H1 (cell line): ENCODE measurements around the gene CAPZB. TPM values are rescaled to one million over a fixed set of nuclear protein-coding genes. Genes with fewer than 3 reads are reported as not detected.

Experiments used
- CTCF ChIA-PET: fragments of 300-600 bp; sonication (Branson Sonifier 250); formaldehyde crosslinking; loops from one replicate; lab custom pipeline; 2021; ENCODE audit not compliant: partially characterized antibody; lab: Charles Lee
- POLR2A ChIA-PET: fragments of 300-600 bp; sonication (Branson Sonifier 250); formaldehyde crosslinking; loops from one replicate; lab custom pipeline; 2021; ENCODE audit warnings: inconsistent platforms; ENCODE audit not compliant: partially characterized antibody; lab: Charles Lee
- DNase-seq, 2 experiments: peaks; one replicate each; pipeline versions ENCODE4 v3.0.0 to v3.0.0-alpha.2; 2010 to 2022; ENCODE audit warnings: low spot score in 2 of 2, low read depth in 1 of 2, mixed read lengths in 1 of 2
- FAIRE-seq: peaks from 2 replicates; lab custom pipeline; 2011; peaks lifted over from hg19 to GRCh38; lab: Jason Lieb, UNC
- H2AFZ ChIP-seq: 2 replicates; pipeline ENCODE4 v1.8.1; 2012; ENCODE audit warnings: low read length, inconsistent platforms
- H2AK5ac ChIP-seq: 2 replicates; pipeline ENCODE4 v1.6.1; 2013; ENCODE audit warnings: low read depth, low read length
- H2BK120ac ChIP-seq: replicated peaks from 2 replicates; pipeline ENCODE3; 2013; ENCODE audit warnings: low read depth, low read length, inconsistent platforms
- H2BK12ac ChIP-seq: 2 replicates; pipeline ENCODE4 v1.6.1; 2013; ENCODE audit warnings: low read depth, low read length
- H2BK15ac ChIP-seq: 2 replicates; pipeline ENCODE4 v1.6.1; 2013; ENCODE audit warnings: low read length
- H2BK20ac ChIP-seq: 2 replicates; pipeline ENCODE4 v1.6.1; 2013; ENCODE audit warnings: low read length
- H2BK5ac ChIP-seq: 2 replicates; pipeline ENCODE4 v1.6.1; 2013; ENCODE audit warnings: low read depth, low read length
- H3K14ac ChIP-seq: 2 replicates; pipeline ENCODE4 v1.6.1; 2013; ENCODE audit warnings: inconsistent platforms; ENCODE audit not compliant: insufficient read length
- H3K18ac ChIP-seq: 2 replicates; pipeline ENCODE4 v1.6.1; 2013; ENCODE audit warnings: low read length; ENCODE audit errors: extremely low read depth
- H3K23ac ChIP-seq: 2 replicates; pipeline ENCODE4 v1.6.1; 2013; ENCODE audit warnings: inconsistent platforms; ENCODE audit not compliant: insufficient read length
- H3K23me2 ChIP-seq: 2 replicates; pipeline ENCODE4 v1.6.1; 2013; ENCODE audit warnings: low read depth, low read length
- H3K27ac ChIP-seq: 2 replicates; pipeline ENCODE4 v1.6.1; 2011; ENCODE audit warnings: low read depth, low read length, inconsistent platforms
- H3K27me3 ChIP-seq, 4 experiments: replicated peaks in 1 of 4; 1 replicate in 1 of 4; 2 replicates in 3 of 4; pipeline versions ENCODE4 v1.6.1 to v1.8.1; 2011 to 2013; ENCODE audit warnings: low read length in 3 of 4, mild to moderate bottlenecking in 3 of 4, inconsistent platforms in 2 of 4, mixed read lengths in 2 of 4, moderate library complexity in 1 of 4; ENCODE audit not compliant: control insufficient read depth in 3 of 4, insufficient read depth in 3 of 4; ENCODE audit errors: extremely low read depth in 1 of 4
- H3K36me3 ChIP-seq, 4 experiments: 2 replicates each; pipeline versions ENCODE4 v1.6.1 to v1.8.1; 2011 to 2013; ENCODE audit warnings: mild to moderate bottlenecking in 4 of 4, low read length in 3 of 4, moderate library complexity in 2 of 4, control low read depth in 1 of 4, inconsistent platforms in 1 of 4; ENCODE audit not compliant: insufficient read depth in 4 of 4, control insufficient read depth in 2 of 4
- H3K4ac ChIP-seq: replicated peaks from 2 replicates; pipeline ENCODE3; 2013; ENCODE audit warnings: low read length, low read depth, mixed read lengths, inconsistent platforms; ENCODE audit not compliant: insufficient read length
- H3K4me1 ChIP-seq, 4 experiments: replicated peaks in 1 of 4; 1 replicate in 1 of 4; 2 replicates in 3 of 4; pipeline versions ENCODE4 v1.6.1 to v1.8.1; 2011 to 2013; ENCODE audit warnings: low read length in 3 of 4, inconsistent platforms in 2 of 4, mixed read lengths in 1 of 4; ENCODE audit not compliant: insufficient read depth in 4 of 4, control insufficient read depth in 3 of 4
- H3K4me2 ChIP-seq, 2 experiments: 2 replicates each; pipeline versions ENCODE4 v1.6.1 to v1.8.1; 2011 to 2013; ENCODE audit warnings: low read depth in 2 of 2, low read length in 2 of 2, control low read depth in 1 of 2, inconsistent platforms in 1 of 2, mild to moderate bottlenecking in 1 of 2; ENCODE audit not compliant: insufficient read depth in 1 of 2
- H3K4me3 ChIP-seq, 4 experiments: fragments of 200-600, 300-600 bp in 1 of 4; sonication (generic), shearing (Covaris generic), sonication (Bioruptor Twin) in 1 of 4; 2 replicates each; pipeline versions ENCODE4 v1.5.1 to v1.8.1; 2011 to 2016; ENCODE audit warnings: low read length in 4 of 4, low read depth in 3 of 4, control low read depth in 2 of 4, inconsistent platforms in 2 of 4, mild to moderate bottlenecking in 2 of 4, mixed read lengths in 1 of 4, moderate library complexity in 1 of 4; ENCODE audit not compliant: insufficient read depth in 2 of 4; ENCODE audit errors: extremely low read depth in 1 of 4
- H3K56ac ChIP-seq: replicated peaks from 2 replicates; pipeline ENCODE3; 2013; ENCODE audit warnings: low read depth, mild to moderate bottlenecking, mixed read lengths, low read length, inconsistent platforms; ENCODE audit not compliant: insufficient read length
- H3K79me1 ChIP-seq: 2 replicates; pipeline ENCODE4 v1.6.1; 2013; ENCODE audit warnings: low read depth, low read length, control low read depth
- H3K79me2 ChIP-seq, 2 experiments: 2 replicates each; pipeline versions ENCODE4 v1.6.1 to v1.8.1; 2012 to 2013; ENCODE audit warnings: low read length in 2 of 2, mild to moderate bottlenecking in 2 of 2, inconsistent platforms in 1 of 2; ENCODE audit not compliant: insufficient read depth in 2 of 2, control insufficient read depth in 1 of 2
- H3K9ac ChIP-seq, 4 experiments: replicated peaks in 1 of 4; 1 replicate in 1 of 4; 2 replicates in 3 of 4; pipeline versions ENCODE4 v1.6.1 to v1.8.1; 2011 to 2013; ENCODE audit warnings: low read depth in 3 of 4, low read length in 3 of 4, control low read depth in 2 of 4, mild to moderate bottlenecking in 2 of 4, moderate library complexity in 2 of 4, inconsistent platforms in 1 of 4; ENCODE audit errors: extremely low read depth in 1 of 4
- H3K9me3 ChIP-seq, 2 experiments: 2 replicates each; pipeline versions ENCODE4 v1.6.1 to v1.8.1; 2012 to 2013; ENCODE audit warnings: mild to moderate bottlenecking in 2 of 2, moderate library complexity in 2 of 2, control low read depth in 1 of 2, inconsistent platforms in 1 of 2, low read depth in 1 of 2, low read length in 1 of 2, mixed read lengths in 1 of 2; ENCODE audit not compliant: insufficient read depth in 2 of 2
- H4K20me1 ChIP-seq, 2 experiments: replicated peaks in 1 of 2; 2 replicates each; pipeline versions ENCODE3 to v1.8.1; 2011 to 2013; ENCODE audit warnings: inconsistent platforms in 2 of 2, low read length in 2 of 2, mild to moderate bottlenecking in 1 of 2; ENCODE audit not compliant: insufficient read depth in 2 of 2, control insufficient read depth in 1 of 2
- H4K5ac ChIP-seq: 2 replicates; pipeline ENCODE4 v1.6.1; 2013; ENCODE audit warnings: low read length, low read depth, mixed read lengths, inconsistent platforms; ENCODE audit not compliant: insufficient read length
- H4K8ac ChIP-seq: 2 replicates; pipeline ENCODE4 v1.8.0; 2013; ENCODE audit warnings: mild to moderate bottlenecking, moderate library complexity, low read length, inconsistent platforms; ENCODE audit not compliant: insufficient read depth; ENCODE audit errors: extremely low read depth
- H4K91ac ChIP-seq: replicated peaks from 2 replicates; pipeline ENCODE3; 2013; ENCODE audit warnings: low read length, mixed read lengths, inconsistent platforms; ENCODE audit not compliant: insufficient read length
- BACH1 ChIP-seq: IDR thresholded peaks from 2 replicates; pipeline ENCODE4 v1.6.1; 2012; ENCODE audit warnings: low read length, improper control_type of control experiment
- CTCF ChIP-seq, 3 experiments: IDR thresholded peaks; 1 replicate in 2 of 3; 2 replicates in 1 of 3; pipeline versions ENCODE4 v1.5.1 to v1.6.1; 2011; ENCODE audit warnings: low read length in 3 of 3, mild to moderate bottlenecking in 3 of 3, inconsistent platforms in 2 of 3, low read depth in 1 of 3, moderate library complexity in 1 of 3; ENCODE audit not compliant: insufficient read depth in 1 of 3; ENCODE audit errors: control extremely low read depth in 1 of 3
- HDAC2 ChIP-seq, 2 experiments: fragments of 300-600 bp in 1 of 2; sonication (generic) in 1 of 2; IDR thresholded peaks; 2 replicates each; pipeline ENCODE4 v1.6.1; 2011 to 2012; ENCODE audit warnings: low read depth in 2 of 2, low read length in 2 of 2, mild to moderate bottlenecking in 2 of 2, moderate library complexity in 2 of 2, borderline replicate concordance in 1 of 2, inconsistent platforms in 1 of 2
- WGBS, 2 experiments: shearing (Covaris generic) in 1 of 2; methylation state at CpG; one replicate each; pipeline versions ENCODE4 v1.1.6 to v1.1.7; 2013 to 2015; ENCODE audit warnings: low lambda C conversion rate in 2 of 2, mixed read lengths in 2 of 2, inconsistent platforms in 1 of 2, low coverage in 1 of 2, missing lambda C conversion rate in 1 of 2; ENCODE audit not compliant: insufficient replicate concordance in 2 of 2, insufficient coverage in 1 of 2, insufficient read length in 1 of 2; ENCODE audit errors: extremely low coverage in 1 of 2, missing lambda C conversion rate in 1 of 2; 5-methylcytosine and 5-hydroxymethylcytosine counted together
- polyA plus RNA-seq, 7 experiments: library from polyadenylated mRNA; depleted of rRNA in 3 of 7; stranded (reverse) in 5 of 7; unstranded in 2 of 7; fragments of >200 nt in 5 of 7; fragments of 200-250 nt in 2 of 7; gene quantifications; 1 replicate in 5 of 7; 2 replicates in 1 of 7; 4 replicates in 1 of 7; pipeline versions ENCODE4 v1.2.1 to v1.2.3, GENCODE V29; 2011 to 2013; ENCODE audit warnings: missing spikeins in 2 of 7, mixed read lengths in 2 of 7
- total RNA-seq: library from RNA; stranded (reverse); fragmentation: NEBNext Ultra II Directional; extraction: Animal tissue kit (Norgen Biotek cat#: 25700); gene quantifications from 2 replicates; pipeline ENCODE4 v1.2.1, GENCODE V29; 2021

CAPZB gene
- total and polyA plus RNA-seq, 2 of the 8 experiments (the other 6 are each of a cell fraction or from before 2014, with no cell fraction given): 162 to 371 TPM

DNA sequence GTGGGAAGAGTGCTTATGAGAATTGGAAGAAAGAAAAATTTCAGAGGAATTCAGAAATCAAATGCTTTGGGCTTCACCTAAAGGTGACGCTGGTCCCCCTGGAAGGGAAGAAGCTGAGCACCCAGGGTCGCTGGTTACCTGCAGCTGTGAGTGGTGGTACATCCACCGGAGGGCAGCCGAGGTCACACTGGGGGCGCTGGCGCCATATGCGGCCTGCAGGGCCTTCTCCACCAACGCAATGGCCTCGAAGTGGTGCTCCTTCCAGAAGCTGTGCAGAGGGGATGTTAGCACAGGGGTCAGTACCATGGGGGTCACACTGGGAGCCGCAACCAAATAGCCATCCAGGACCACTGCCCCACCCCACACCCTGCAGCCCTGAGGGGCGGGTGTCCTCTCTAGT, 179.5 kb downstream of the CAPZB start:
- peaks cover 5 to 30% (median 18%) of the 10 kb centered on the region in 4 experiments; a peak in 7 of 8 replicates for H3K36me3 ChIP-seq

More for the DNA sequence above, 179.5 kb downstream of the CAPZB start:
- no peak overlapping the region for H2BK15ac ChIP-seq
- H2BK120ac ChIP-seq: no peak overlapping the region
- H2AFZ ChIP-seq: no peak overlapping the region
- FAIRE-seq (no peak), DNase-seq (no peak)
- no peaks in the 10 kb centered on the region for H3K79me2 ChIP-seq
- H4K5ac ChIP-seq: no peak overlapping the region
- no peak overlapping the region for H4K8ac ChIP-seq
- POLR2A ChIA-PET: interaction anchor here (0.6 kb wide), 1 partner anchor 1484 kb away, joined by 3 read pairs; no protein-coding TSS in a partner anchor
- peaks cover 2% of the 10 kb centered on the region; the same call in 1 of the 2 replicates for H3K79me1 ChIP-seq
- no peak overlapping the region for H3K4me3 ChIP-seq
- H3K27me3 ChIP-seq: no peaks in the 10 kb centered on the region
- no peak overlapping the region for H4K91ac ChIP-seq
- CTCF ChIA-PET: interaction anchor here (0.6 to 1.0 kb wide), 2 partner anchors 79 to 134 kb away, joined by 3 to 4 read pairs; no protein-coding TSS in a partner anchor
- no peak overlapping the region for H3K9ac ChIP-seq
- H3K9me3 ChIP-seq: no peaks in the 10 kb centered on the region
- no peak overlapping the region for H2BK12ac ChIP-seq
- H3K23ac ChIP-seq: no peak overlapping the region
- H4K20me1 ChIP-seq: peaks cover 4 to 6% of the 10 kb centered on the region in 2 experiments
- H3K18ac ChIP-seq: no peak overlapping the region
- H3K27ac ChIP-seq: no peak overlapping the region
- H2BK20ac ChIP-seq: no peak overlapping the region
- no peak overlapping the region for H3K14ac ChIP-seq
- no peak for TF ChIP-seq HDAC2 (IDR thresholded peaks at IDR 0.05; ENCODE audit: borderline replicate concordance in 1 of 2, low read depth in 2 of 2, low read length in 2 of 2)
- peak in 1 of 3 experiments; percentile 2; a peak in 1 of 4 replicates for TF ChIP-seq CTCF (IDR thresholded peaks at IDR 0.05; ENCODE audit: control extremely low read depth in 1 of 3, insufficient read depth in 1 of 3, low read depth in 1 of 3, low read length in 3 of 3)
- no peak for TF ChIP-seq BACH1
- 87% methylated on average over 7 of the region's 11 CpGs; no CpG with 5 or more reads in 1 of the 2 experiments for WGBS, 2 experiments
- no peak overlapping the region for H2AK5ac ChIP-seq
- peaks cover 0 to 3% (median 1%) of the 10 kb centered on the region in 4 experiments; a peak in 3 of 7 replicates for H3K4me1 ChIP-seq
- H3K56ac ChIP-seq: no peak overlapping the region
- no peak overlapping the region for H3K4ac ChIP-seq
- no peaks in the 10 kb centered on the region for H3K23me2 ChIP-seq
- no peak overlapping the region for H2BK5ac ChIP-seq
- no peak overlapping the region for H3K4me2 ChIP-seq
